ENCODE results near the gene ADISSP. TPM values are rescaled to one million over a fixed set of nuclear protein-coding genes. Genes with fewer than 3 reads are reported as not detected.

Gene ADISSP
- total and polyA plus RNA-seq, 2 of the 13 experiments (the other 11 are each of a cell fraction or from before 2014, with no cell fraction given) = 38.3 to 90.6 TPM

DNA sequence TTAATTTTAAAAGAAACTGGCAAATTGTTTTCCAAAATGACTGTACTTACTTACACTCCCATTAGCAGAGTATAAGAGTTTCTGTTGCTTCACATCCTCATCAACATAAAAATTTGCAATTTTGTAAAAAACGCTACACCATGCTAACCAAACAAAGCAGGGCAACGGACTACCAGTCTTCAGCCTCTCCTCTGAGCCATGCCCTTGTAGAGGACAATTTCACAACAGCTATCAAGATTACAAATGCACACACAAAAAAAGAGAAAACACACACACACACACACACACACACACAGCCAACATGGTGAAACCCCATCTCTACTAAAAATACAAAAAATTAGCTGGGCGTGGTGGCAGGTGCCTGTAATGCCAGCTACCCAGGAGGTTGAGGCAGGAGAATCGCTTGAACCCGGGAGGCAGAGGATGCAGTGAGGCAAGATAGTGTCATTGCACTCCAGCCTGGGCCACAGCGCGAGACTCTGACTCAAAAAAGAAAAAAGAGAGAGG is 4.1 kb upstream of the ADISSP start (continued):
- TF ChIP-seq EP300 (IDR thresholded peaks at IDR 0.05; ENCODE audit: low read depth in 2 of 2, low read length in 2 of 2) (no peak), EP300 (CRISPR knock-in tag; IDR thresholded peaks at IDR 0.05; ENCODE audit: borderline replicate concordance) (no peak), SCMH1 (CRISPR knock-in tag; IDR thresholded peaks at IDR 0.05; ENCODE audit: borderline replicate concordance) (no peak)

DNA sequence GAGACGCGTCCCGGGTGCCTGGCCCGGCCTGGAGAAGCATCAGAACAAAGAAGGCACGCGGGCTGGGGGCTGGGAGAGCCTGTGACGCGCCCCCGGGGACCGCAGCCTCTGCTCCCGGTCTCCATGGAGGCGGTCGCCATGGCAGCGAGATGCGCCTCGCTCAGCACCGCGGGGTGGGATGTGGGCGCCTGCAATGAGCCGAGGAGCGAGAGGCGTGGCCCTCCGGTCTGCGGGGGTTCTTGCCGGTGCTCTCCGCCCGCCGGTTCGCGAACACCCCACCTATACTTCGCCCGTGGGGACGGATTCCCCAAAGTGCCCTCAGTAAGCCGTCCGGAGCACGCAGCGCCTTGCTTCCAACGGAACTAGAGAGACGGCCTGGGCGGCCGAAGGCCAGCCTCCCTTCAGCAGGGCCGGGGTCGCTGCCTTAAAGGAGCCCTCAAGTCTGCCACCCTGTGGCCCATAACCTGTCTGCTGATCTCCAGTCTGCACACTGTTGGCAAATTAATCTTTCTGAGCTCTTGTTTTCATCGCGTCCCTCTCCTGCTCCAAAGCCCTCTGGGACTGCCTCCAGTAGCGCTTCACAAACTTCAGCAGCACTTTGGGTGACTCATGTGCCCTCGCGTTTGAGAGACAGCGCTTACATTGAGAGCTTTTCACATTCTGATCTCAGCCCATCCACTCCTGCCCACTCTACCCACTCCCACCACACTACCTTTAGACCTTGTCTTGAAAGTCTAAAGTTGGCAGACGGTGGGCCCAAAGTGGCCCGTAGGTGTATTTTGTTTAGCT is 983 bp upstream of the ADISSP start:
- peak overlapping the region; percentile 75 for H3K27ac ChIP-seq (ENCODE audit: extremely low read length, insufficient read depth, low read length)
- WGBS (ENCODE audit: low lambda C conversion rate) = under 1% methylated on average over 34 of the region's 51 CpGs
- TSS peak; percentile 91 for BruUV-seq (replicated peaks)
- no peaks in the 10 kb centered on the region for H3K27me3 ChIP-seq (ENCODE audit: control insufficient read depth in 1 of 2, insufficient read depth in 2 of 2, low read length in 2 of 2)
- ChIA-PET CTCF (ENCODE audit: low intra/inter-chr PET ratio, low total read pairs) (interaction anchor here (1.0 to 2.7 kb wide), 7 partner anchors 10 to 92 kb away, joined by 3 to 11 read pairs (median 7); partner anchors contain the start of genes AP5S1 and SPEF1), POLR2A (interaction anchor here (0.7 to 3.4 kb wide), 22 partner anchors 8 to 367 kb away, joined by 3 to 74 read pairs (median 5); partner anchors contain the start of genes AP5S1, CDC25B, CENPB and MAVS)
- intact Hi-C loops (cut with micrococcal nuclease; ENCODE audit: unreplicated experiment) = loop anchor here (1.0 kb wide), 3 partner anchors 13 to 52 kb away; partner anchors contain the start of gene SPEF1
- in situ Hi-C loops (cut with HindIII; ENCODE audit: extremely low pct_ligation_motif_present, low pct_unique_long_range_greater_than_20kb) = no loop called here
- no peaks in the 10 kb centered on the region for H3K36me3 ChIP-seq (replicated peaks in 1 of 2; ENCODE audit: control insufficient read depth in 1 of 2, insufficient read depth in 2 of 2, low read length in 2 of 2)
- no peak overlapping the region for H2AFZ ChIP-seq (ENCODE audit: low read length)
- ATAC-seq (peak; percentile 73), DNase-seq (ENCODE audit: low spot score) (peak; percentile 83), FAIRE-seq (peak; percentile 94)
- H3K4me1 ChIP-seq (ENCODE audit: insufficient read depth, low read length) = peaks cover 74% of the 10 kb centered on the region
- H3K79me2 ChIP-seq (ENCODE audit: insufficient read depth, low read length) = peaks cover 22% of the 10 kb centered on the region
- no peaks in the 10 kb centered on the region for H3K9me3 ChIP-seq (ENCODE audit: low read length)
- peak overlapping the region; percentile 67 to 93 (median 73) for H3K4me3 ChIP-seq (replicated peaks in 1 of 3; ENCODE audit: insufficient read depth in 1 of 3, low read depth in 2 of 3, low read length in 3 of 3)
- peak overlapping the region; percentile 85 for H3K4me2 ChIP-seq (ENCODE audit: low read depth, low read length)
- peak overlapping the region; percentile 81 for H3K9ac ChIP-seq (ENCODE audit: insufficient read depth, low read depth, low read length)
- no peaks in the 10 kb centered on the region for H4K20me1 ChIP-seq (ENCODE audit: insufficient read depth, low read length)
- no peak; the same call in 1 of the 2 replicates for TF ChIP-seq TAF1 (CRISPR knock-in tag; IDR thresholded peaks at IDR 0.05)
- peak; percentile 18; the same call in 1 of the 2 replicates for TF ChIP-seq ZNF839 (CRISPR knock-in tag; IDR thresholded peaks at IDR 0.05; ENCODE audit: borderline replicate concordance)
- TF ChIP-seq, protein P1, sequence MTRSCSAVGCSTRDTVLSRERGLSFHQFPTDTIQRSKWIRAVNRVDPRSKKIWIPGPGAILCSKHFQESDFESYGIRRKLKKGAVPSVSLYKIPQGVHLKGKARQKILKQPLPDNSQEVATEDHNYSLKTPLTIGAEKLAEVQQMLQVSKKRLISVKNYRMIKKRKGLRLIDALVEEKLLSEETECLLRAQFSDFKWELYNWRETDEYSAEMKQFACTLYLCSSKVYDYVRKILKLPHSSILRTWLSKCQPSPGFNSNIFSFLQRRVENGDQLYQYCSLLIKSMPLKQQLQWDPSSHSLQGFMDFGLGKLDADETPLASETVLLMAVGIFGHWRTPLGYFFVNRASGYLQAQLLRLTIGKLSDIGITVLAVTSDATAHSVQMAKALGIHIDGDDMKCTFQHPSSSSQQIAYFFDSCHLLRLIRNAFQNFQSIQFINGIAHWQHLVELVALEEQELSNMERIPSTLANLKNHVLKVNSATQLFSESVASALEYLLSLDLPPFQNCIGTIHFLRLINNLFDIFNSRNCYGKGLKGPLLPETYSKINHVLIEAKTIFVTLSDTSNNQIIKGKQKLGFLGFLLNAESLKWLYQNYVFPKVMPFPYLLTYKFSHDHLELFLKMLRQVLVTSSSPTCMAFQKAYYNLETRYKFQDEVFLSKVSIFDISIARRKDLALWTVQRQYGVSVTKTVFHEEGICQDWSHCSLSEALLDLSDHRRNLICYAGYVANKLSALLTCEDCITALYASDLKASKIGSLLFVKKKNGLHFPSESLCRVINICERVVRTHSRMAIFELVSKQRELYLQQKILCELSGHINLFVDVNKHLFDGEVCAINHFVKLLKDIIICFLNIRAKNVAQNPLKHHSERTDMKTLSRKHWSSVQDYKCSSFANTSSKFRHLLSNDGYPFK (CRISPR knock-in tag; IDR thresholded peaks at IDR 0.05; ENCODE audit: borderline replicate concordance) = peak; percentile 77
- TF ChIP-seq, protein P2, sequence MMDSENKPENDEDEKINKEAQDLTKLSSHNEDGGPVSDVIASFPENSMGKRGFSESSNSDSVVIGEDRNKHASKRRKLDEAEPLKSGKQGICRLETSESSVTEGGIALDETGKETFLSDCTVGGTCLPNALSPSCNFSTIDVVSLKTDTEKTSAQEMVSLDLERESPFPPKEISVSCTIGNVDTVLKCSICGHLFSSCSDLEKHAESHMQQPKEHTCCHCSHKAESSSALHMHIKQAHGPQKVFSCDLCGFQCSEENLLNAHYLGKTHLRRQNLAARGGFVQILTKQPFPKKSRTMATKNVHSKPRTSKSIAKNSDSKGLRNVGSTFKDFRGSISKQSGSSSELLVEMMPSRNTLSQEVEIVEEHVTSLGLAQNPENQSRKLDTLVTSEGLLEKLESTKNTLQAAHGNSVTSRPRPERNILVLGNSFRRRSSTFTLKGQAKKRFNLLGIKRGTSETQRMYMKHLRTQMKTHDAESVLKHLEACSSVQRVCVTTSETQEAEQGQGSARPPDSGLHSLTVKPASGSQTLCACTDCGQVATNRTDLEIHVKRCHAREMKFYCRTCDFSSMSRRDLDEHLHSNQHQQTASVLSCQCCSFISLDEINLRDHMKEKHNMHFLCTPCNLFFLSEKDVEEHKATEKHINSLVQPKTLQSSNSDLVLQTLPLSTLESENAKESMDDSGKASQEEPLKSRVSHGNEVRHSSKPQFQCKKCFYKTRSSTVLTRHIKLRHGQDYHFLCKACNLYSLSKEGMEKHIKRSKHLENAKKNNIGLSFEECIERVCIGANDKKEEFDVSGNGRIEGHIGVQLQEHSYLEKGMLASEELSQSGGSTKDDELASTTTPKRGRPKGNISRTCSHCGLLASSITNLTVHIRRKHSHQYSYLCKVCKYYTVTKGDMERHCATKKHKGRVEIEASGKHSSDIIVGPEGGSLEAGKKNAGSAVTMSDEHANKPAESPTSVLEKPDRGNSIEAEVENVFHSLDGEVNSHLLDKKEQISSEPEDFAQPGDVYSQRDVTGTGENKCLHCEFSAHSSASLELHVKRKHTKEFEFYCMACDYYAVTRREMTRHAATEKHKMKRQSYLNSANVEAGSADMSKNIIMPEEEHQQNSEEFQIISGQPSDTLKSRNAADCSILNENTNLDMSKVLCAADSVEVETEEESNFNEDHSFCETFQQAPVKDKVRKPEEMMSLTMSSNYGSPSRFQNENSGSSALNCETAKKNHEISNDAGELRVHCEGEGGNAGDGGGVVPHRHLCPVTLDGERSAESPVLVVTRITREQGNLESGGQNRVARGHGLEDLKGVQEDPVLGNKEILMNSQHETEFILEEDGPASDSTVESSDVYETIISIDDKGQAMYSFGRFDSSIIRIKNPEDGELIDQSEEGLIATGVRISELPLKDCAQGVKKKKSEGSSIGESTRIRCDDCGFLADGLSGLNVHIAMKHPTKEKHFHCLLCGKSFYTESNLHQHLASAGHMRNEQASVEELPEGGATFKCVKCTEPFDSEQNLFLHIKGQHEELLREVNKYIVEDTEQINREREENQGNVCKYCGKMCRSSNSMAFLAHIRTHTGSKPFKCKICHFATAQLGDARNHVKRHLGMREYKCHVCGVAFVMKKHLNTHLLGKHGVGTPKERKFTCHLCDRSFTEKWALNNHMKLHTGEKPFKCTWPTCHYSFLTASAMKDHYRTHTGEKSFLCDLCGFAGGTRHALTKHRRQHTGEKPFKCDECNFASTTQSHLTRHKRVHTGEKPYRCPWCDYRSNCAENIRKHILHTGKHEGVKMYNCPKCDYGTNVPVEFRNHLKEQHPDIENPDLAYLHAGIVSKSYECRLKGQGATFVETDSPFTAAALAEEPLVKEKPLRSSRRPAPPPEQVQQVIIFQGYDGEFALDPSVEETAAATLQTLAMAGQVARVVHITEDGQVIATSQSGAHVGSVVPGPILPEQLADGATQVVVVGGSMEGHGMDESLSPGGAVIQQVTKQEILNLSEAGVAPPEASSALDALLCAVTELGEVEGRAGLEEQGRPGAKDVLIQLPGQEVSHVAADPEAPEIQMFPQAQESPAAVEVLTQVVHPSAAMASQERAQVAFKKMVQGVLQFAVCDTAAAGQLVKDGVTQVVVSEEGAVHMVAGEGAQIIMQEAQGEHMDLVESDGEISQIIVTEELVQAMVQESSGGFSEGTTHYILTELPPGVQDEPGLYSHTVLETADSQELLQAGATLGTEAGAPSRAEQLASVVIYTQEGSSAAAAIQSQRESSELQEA (CRISPR knock-in tag; IDR thresholded peaks at IDR 0.05; ENCODE audit: not compliant biosample characterization) = peak; percentile 23
- TF ChIP-seq U2AF2 (IDR thresholded peaks at IDR 0.05; ENCODE audit: low read depth, low read length) = peak; percentile 97
- TF ChIP-seq ZC3H13 (CRISPR knock-in tag; IDR thresholded peaks at IDR 0.05) = 0 out of 2 replicates have a peak, but pooled peaks have one; percentile 14

Data from HepG2 (cell line).